HG03439 (cell line): ENCODE measurements around the gene IRS1.

Source experiments
- ATAC-seq: cut with Tn5 transposase; IDR thresholded peaks from one replicate; pipeline ENCODE4 v1.9.1; 2021; ENCODE audit warnings: mild to moderate bottlenecking, moderate library complexity; ENCODE audit not compliant: unreplicated experiment

Gene IRS1

GRCh38 chr2:226732478-226733188 is 67.0 kb downstream of the IRS1 start:
- no peak for ATAC-seq

GRCh38 chr2:226730481-226730880 is 69.1 kb downstream of the IRS1 start:
- no peak for ATAC-seq

GRCh38 chr2:226728996-226729395 is 70.6 kb downstream of the IRS1 start:
- no peak for ATAC-seq

- ATAC-seq = no peak
These were observed 72.4 kb downstream of the IRS1 start for GRCh38 chr2:226727251-226727650.

- ATAC-seq = no peak
These were observed 73.1 kb downstream of the IRS1 start for GRCh38 chr2:226726546-226726945.

GRCh38 chr2:226725126-226725860 is 74.3 kb downstream of the IRS1 start:
- ATAC-seq = no peak

GRCh38 chr2:226721541-226721940 is 78.1 kb downstream of the IRS1 start:
- ATAC-seq = no peak

GRCh38 chr2:226720948-226721347 is 78.7 kb downstream of the IRS1 start:
- ATAC-seq = no peak

GRCh38 chr2:226717719-226718118 is 81.9 kb downstream of the IRS1 start:
- ATAC-seq = no peak

GRCh38 chr2:226716126-226716525 is 83.5 kb downstream of the IRS1 start:
- ATAC-seq = no peak

GRCh38 chr2:226715347-226715990 is 84.2 kb downstream of the IRS1 start:
- ATAC-seq = no peak

GRCh38 chr2:226712941-226713340 is 86.7 kb downstream of the IRS1 start:
- ATAC-seq = no peak

GRCh38 chr2:226711606-226712296 is 87.9 kb downstream of the IRS1 start:
- no peak for ATAC-seq

GRCh38 chr2:226707499-226707898 is 92.1 kb downstream of the IRS1 start:
- ATAC-seq = no peak

GRCh38 chr2:226705965-226706364 is 93.7 kb downstream of the IRS1 start:
- no peak for ATAC-seq

GRCh38 chr2:226705133-226705886 is 94.3 kb downstream of the IRS1 start:
- no peak for ATAC-seq

GRCh38 chr2:226703514-226703913 is 96.1 kb downstream of the IRS1 start:
- no peak for ATAC-seq

GRCh38 chr2:226702376-226702775 is 97.2 kb downstream of the IRS1 start:
- ATAC-seq = no peak

GRCh38 chr2:226701052-226701451 is 98.6 kb downstream of the IRS1 start:
- peak; percentile 71 for ATAC-seq

- ATAC-seq = no peak
These were observed 100.3 kb downstream of the IRS1 start for GRCh38 chr2:226699321-226699720.

GRCh38 chr2:226698671-226699070 is 100.9 kb downstream of the IRS1 start:
- ATAC-seq = no peak
